Tibial nerve (tissue), 4 donors: Measurements from ENCODE around the gene TBC1D1.

Experiments
- EP300 ChIP-seq, 2 donors: sonication (generic); formaldehyde crosslinking; IDR thresholded peaks; one replicate each; pipeline ENCODE4 v1.6.1; 2017; ENCODE audit warnings: antibody characterized with exemption in 2 of 2, mild to moderate bottlenecking in 1 of 2
- POLR2A ChIP-seq, 2 donors: fragments of 450-650 bp; IDR thresholded peaks; one replicate each; pipeline ENCODE4 v1.6.1; 2017; ENCODE audit warnings: antibody characterized with exemption in 2 of 2, mild to moderate bottlenecking in 2 of 2, moderate library complexity in 2 of 2
- TF ChIP-seq, protein P1 (sequence below), 5 experiments: fragments of 200-600 bp in 3 of 5; fragments of 450-650 bp in 2 of 5; sonication (generic) in 3 of 5; IDR thresholded peaks; one replicate each; pipeline ENCODE4 v1.5.1; 2016 to 2019; ENCODE audit warnings: antibody characterized with exemption in 5 of 5, mild to moderate bottlenecking in 3 of 5, moderate library complexity in 2 of 5

DNA sequence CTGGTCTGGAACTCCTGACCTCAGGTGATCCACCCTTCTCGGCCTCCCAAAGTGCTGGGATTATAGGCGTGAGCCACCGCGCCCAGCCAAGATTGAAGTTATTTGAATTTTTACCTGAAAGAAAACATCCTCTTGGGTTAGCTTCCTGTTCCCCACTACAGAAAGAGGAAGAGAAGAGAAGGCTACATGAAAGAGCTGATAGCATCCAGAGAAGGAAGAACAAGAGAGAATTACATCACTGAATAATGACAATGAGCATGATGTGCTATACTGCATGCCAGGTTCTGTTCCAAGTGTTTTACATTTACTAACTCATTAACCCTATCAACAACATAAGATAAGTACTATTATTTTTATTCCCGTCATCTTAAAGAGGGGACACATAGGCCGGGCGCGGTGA lies 11.5 kb upstream of the TBC1D1 start:
- TF ChIP-seq, protein P1, sequence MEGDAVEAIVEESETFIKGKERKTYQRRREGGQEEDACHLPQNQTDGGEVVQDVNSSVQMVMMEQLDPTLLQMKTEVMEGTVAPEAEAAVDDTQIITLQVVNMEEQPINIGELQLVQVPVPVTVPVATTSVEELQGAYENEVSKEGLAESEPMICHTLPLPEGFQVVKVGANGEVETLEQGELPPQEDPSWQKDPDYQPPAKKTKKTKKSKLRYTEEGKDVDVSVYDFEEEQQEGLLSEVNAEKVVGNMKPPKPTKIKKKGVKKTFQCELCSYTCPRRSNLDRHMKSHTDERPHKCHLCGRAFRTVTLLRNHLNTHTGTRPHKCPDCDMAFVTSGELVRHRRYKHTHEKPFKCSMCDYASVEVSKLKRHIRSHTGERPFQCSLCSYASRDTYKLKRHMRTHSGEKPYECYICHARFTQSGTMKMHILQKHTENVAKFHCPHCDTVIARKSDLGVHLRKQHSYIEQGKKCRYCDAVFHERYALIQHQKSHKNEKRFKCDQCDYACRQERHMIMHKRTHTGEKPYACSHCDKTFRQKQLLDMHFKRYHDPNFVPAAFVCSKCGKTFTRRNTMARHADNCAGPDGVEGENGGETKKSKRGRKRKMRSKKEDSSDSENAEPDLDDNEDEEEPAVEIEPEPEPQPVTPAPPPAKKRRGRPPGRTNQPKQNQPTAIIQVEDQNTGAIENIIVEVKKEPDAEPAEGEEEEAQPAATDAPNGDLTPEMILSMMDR (IDR thresholded peaks at IDR 0.05) = no peak
- TF ChIP-seq EP300 (IDR thresholded peaks at IDR 0.05) = no peak
- no peak for TF ChIP-seq POLR2A (IDR thresholded peaks at IDR 0.05)
